ENCODE results near the gene SORCS2.

GRCh38 chr4:7662507-7662846 is 470.1 kb downstream of the SORCS2 start:
- no peak for TF ChIP-seq CTCF (IDR thresholded peaks at IDR 0.05; ENCODE audit: poor library complexity, severe bottlenecking)
- no peak for TF ChIP-seq EZH2 (IDR thresholded peaks at IDR 0.05; ENCODE audit: borderline replicate concordance, insufficient read depth, low read length, poor library complexity, severe bottlenecking)
- no peak for TF ChIP-seq TAF1 (IDR thresholded peaks at IDR 0.05; ENCODE audit: low read depth)
- TF ChIP-seq EP300 (conservative IDR thresholded peaks at IDR 0.05; ENCODE audit: poor library complexity, severe bottlenecking), result no peak

Data from neural cell (in vitro differentiated cells).